Astrocyte (in vitro differentiated cells and primary cell): Measurements from ENCODE around the gene TEDC1. TPM values are rescaled to one million over a fixed set of nuclear protein-coding genes. Genes with fewer than 3 reads are reported as not detected.
A peak's percentile ranks its signal among the peaks of the same experiment; 100 is the strongest.

Source experiments
- DNase-seq: peaks from one replicate; pipeline ENCODE4 v3.0.0-alpha.2; 2010; ENCODE audit warnings: low read depth
- FAIRE-seq: peaks from 2 replicates; lab custom pipeline; 2011; peaks lifted over from hg19 to GRCh38; lab: Jason Lieb, UNC
- H2AFZ ChIP-seq: 2 replicates; pipeline ENCODE4 v1.6.0; 2012; ENCODE audit warnings: low read depth, low read length, inconsistent platforms
- H3K27ac ChIP-seq: 2 replicates; pipeline ENCODE4 v1.5.1; 2011; ENCODE audit warnings: low read depth, low read length, inconsistent platforms
- H3K27me3 ChIP-seq: 2 replicates; pipeline ENCODE4 v1.6.0; 2011; ENCODE audit warnings: low read length, inconsistent platforms; ENCODE audit not compliant: insufficient read depth
- H3K36me3 ChIP-seq: 2 replicates; pipeline ENCODE4 v1.5.1; 2011; ENCODE audit warnings: low read length, inconsistent platforms; ENCODE audit not compliant: insufficient read depth
- H3K4me1 ChIP-seq: 2 replicates; pipeline ENCODE4 v1.5.1; 2011; ENCODE audit warnings: low read length, inconsistent platforms; ENCODE audit not compliant: insufficient read depth
- H3K4me2 ChIP-seq: 2 replicates; pipeline ENCODE4 v1.6.0; 2012; ENCODE audit warnings: low read length, inconsistent platforms
- H3K4me3 ChIP-seq: 2 replicates; pipeline ENCODE4 v1.5.1; 2011; ENCODE audit warnings: low read depth, mild to moderate bottlenecking, low read length, inconsistent platforms; ENCODE audit not compliant: insufficient read depth
- H3K79me2 ChIP-seq: 2 replicates; pipeline ENCODE4 v1.6.0; 2012; ENCODE audit warnings: mild to moderate bottlenecking, low read length, inconsistent platforms; ENCODE audit not compliant: insufficient read depth
- H3K9ac ChIP-seq: 2 replicates; pipeline ENCODE4 v1.6.0; 2012; ENCODE audit warnings: mild to moderate bottlenecking, low read length, inconsistent platforms
- H3K9me3 ChIP-seq: 2 replicates; pipeline ENCODE4 v1.5.1; 2012; ENCODE audit warnings: low read depth, mild to moderate bottlenecking, low read length, inconsistent platforms; ENCODE audit not compliant: insufficient read depth
- H4K20me1 ChIP-seq: 2 replicates; pipeline ENCODE4 v1.6.0; 2012; ENCODE audit warnings: low read length, inconsistent platforms; ENCODE audit not compliant: insufficient read depth
- H3K27ac Mint-ChIP-seq: one replicate; pipeline ENCODE4 v1.8.0; 2021; ENCODE audit warnings: mild to moderate bottlenecking, mixed read lengths; ENCODE audit not compliant: unreplicated experiment
- H3K27me3 Mint-ChIP-seq: one replicate; pipeline ENCODE4 v1.8.0; 2021; ENCODE audit warnings: low read depth, mixed read lengths; ENCODE audit not compliant: unreplicated experiment
- H3K36me3 Mint-ChIP-seq: one replicate; pipeline ENCODE4 v1.8.0; 2021; ENCODE audit warnings: low read depth, mixed read lengths; ENCODE audit not compliant: unreplicated experiment
- H3K4me1 Mint-ChIP-seq: one replicate; pipeline ENCODE4 v1.8.0; 2021; ENCODE audit warnings: low read depth, mixed read lengths; ENCODE audit not compliant: unreplicated experiment
- H3K4me3 Mint-ChIP-seq: one replicate; pipeline ENCODE4 v1.8.0; 2021; ENCODE audit warnings: mild to moderate bottlenecking, moderate library complexity, mixed read lengths; ENCODE audit not compliant: unreplicated experiment
- H3K9me3 Mint-ChIP-seq: one replicate; pipeline ENCODE4 v1.8.0; 2021; ENCODE audit warnings: mild to moderate bottlenecking, mixed read lengths; ENCODE audit not compliant: unreplicated experiment
- EZH2 ChIP-seq: IDR thresholded peaks from 2 replicates; pipeline ENCODE4 v1.6.1; 2012; ENCODE audit warnings: mild to moderate bottlenecking, low read length, inconsistent platforms; ENCODE audit not compliant: insufficient read depth
- total RNA-seq: library from RNA; stranded (reverse); gene quantifications from 2 replicates; pipeline ENCODE4 v1.2.1, GENCODE V29; 2021
- TF ChIP-seq, protein P1 (sequence below): IDR thresholded peaks from 2 replicates; pipeline ENCODE4 v1.5.1; 2011; ENCODE audit warnings: low read depth, mild to moderate bottlenecking, inconsistent platforms, low read length, moderate library complexity; ENCODE audit not compliant: insufficient read depth

The TEDC1 gene
- total RNA-seq, 1 donor from 2014 or later: 5.5 TPM

DNA sequence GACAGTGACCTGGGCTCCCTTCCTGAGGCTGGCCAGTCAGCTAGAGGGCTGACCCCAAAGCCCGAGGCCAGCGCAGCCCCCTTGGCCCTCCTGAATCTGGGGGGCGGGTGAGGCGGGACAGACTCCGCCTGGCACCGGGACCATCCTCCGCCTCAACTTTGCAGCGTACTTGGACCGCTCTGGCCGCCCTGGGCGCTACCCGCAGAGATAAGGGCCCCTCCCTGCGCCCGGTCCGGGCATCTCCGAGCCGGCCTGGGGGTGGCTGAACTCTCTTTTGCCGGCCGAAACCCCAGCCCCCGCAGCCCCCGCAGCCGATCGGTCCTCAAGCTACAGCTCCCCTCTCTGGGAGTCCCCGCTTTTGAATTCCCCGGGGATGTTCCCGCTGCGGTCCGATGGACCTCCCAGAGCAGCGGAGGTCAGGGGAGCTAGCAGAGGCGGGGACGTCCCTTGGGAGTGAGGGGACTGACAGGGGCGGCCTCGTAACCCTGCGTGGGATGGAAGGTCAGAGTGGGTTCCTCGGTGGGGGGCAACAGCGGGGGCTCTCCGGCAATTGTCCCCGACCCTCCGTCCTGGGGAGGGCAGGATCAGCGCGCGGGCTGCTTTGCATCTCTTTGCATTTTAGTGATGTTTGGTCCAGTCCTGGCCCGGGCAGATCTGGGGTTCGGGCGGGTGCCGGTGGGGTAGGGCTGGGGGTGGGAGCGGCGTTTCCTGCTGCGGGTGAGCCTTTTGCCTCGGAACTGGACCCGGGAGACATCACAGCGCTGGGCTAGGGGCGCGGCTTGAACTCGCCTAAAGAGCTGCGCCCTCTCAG is 4.7 kb upstream of the TEDC1 start, which contains the start of gene CRIP1:
TSS of gene CRIP1 (plus strand) at position 724 of the 811 bp plus-strand sequence. CDS start 374 bp downstream, outside the sequence.
- peak within 1 kb of the TSS; percentile 48 for H3K4me2 ChIP-seq
- peaks cover 21% of the 10 kb centered on the region for H3K4me1 ChIP-seq
- H3K4me3 ChIP-seq: no peak within 1 kb of the TSS

DNA sequence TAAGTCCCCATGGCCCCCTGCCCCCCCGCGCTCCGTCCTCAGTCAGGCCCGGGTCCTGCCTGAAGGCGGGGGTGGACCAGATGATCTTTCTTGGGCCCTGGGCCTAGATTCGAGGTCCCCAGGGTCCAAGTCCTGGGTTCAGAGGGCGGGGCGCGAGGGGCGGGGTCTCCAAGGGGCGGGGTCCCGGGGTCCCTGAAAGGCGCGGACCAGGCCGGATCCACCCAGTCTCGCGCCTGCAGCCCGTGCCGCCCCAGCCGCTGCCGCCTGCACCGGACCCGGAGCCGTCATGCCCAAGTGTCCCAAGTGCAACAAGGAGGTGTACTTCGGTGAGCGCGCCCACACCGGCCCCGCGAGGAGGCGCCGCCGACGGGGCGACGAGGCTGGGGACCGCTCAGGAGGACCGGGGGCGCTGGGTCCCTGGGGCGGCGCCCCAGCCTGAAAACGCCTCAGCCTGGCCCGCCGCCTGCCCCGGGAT is 4.0 kb upstream of the TEDC1 start:
- H3K27ac Mint-ChIP-seq: no peak overlapping the region
- Histone ChIP-seq H3K4me3 (no peak overlapping the region), H3K4me2 (peak overlapping the region; percentile 48), H3K4me1 (peaks cover 19% of the 10 kb centered on the region), H2AFZ (no peak overlapping the region), H3K27me3 (peaks cover 13% of the 10 kb centered on the region), H3K27ac (no peak overlapping the region), H3K79me2 (peaks cover 4% of the 10 kb centered on the region), H4K20me1 (peaks cover 4% of the 10 kb centered on the region), H3K9ac (no peak overlapping the region), H3K36me3 (no peaks in the 10 kb centered on the region), H3K9me3 (no peaks in the 10 kb centered on the region)
- H3K4me1 Mint-ChIP-seq: peaks cover 9% of the 10 kb centered on the region
- no peak overlapping the region for H3K4me3 Mint-ChIP-seq
- no peak for FAIRE-seq
- H3K36me3 Mint-ChIP-seq: no peaks in the 10 kb centered on the region
- H3K9me3 Mint-ChIP-seq: no peaks in the 10 kb centered on the region
- TF ChIP-seq, protein P1, sequence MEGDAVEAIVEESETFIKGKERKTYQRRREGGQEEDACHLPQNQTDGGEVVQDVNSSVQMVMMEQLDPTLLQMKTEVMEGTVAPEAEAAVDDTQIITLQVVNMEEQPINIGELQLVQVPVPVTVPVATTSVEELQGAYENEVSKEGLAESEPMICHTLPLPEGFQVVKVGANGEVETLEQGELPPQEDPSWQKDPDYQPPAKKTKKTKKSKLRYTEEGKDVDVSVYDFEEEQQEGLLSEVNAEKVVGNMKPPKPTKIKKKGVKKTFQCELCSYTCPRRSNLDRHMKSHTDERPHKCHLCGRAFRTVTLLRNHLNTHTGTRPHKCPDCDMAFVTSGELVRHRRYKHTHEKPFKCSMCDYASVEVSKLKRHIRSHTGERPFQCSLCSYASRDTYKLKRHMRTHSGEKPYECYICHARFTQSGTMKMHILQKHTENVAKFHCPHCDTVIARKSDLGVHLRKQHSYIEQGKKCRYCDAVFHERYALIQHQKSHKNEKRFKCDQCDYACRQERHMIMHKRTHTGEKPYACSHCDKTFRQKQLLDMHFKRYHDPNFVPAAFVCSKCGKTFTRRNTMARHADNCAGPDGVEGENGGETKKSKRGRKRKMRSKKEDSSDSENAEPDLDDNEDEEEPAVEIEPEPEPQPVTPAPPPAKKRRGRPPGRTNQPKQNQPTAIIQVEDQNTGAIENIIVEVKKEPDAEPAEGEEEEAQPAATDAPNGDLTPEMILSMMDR: no peak
- TF ChIP-seq EZH2: peak; percentile 63
- DNase-seq: no peak
- peaks cover 3% of the 10 kb centered on the region for H3K27me3 Mint-ChIP-seq

More for the DNA sequence above, 4.7 kb upstream of the TEDC1 start, which contains the start of gene CRIP1:
- Mint-ChIP-seq H3K9me3 (no peaks in the 10 kb centered on the region), H3K4me3 (no peak within 1 kb of the TSS), H3K36me3 (no peaks in the 10 kb centered on the region), H3K27me3 (peaks cover 3% of the 10 kb centered on the region), H3K4me1 (peaks cover 11% of the 10 kb centered on the region), H3K27ac (no peak within 1 kb of the TSS)
- H3K27ac ChIP-seq: no peak within 1 kb of the TSS
- no peak within 1 kb of the TSS for H3K9ac ChIP-seq
- DNase-seq (no peak), FAIRE-seq (no peak)
- H3K36me3 ChIP-seq: no peaks in the 10 kb centered on the region
- H3K9me3 ChIP-seq: no peaks in the 10 kb centered on the region
- TF ChIP-seq, protein P1: no peak
- TF ChIP-seq EZH2: peak; percentile 70
- no peaks in the 10 kb centered on the region for H3K79me2 ChIP-seq
- no peaks in the 10 kb centered on the region for H4K20me1 ChIP-seq
- peaks cover 13% of the 10 kb centered on the region for H3K27me3 ChIP-seq
- no peak within 1 kb of the TSS for H2AFZ ChIP-seq
